ENCODE measurements around the gene LOXL1.

DNA sequence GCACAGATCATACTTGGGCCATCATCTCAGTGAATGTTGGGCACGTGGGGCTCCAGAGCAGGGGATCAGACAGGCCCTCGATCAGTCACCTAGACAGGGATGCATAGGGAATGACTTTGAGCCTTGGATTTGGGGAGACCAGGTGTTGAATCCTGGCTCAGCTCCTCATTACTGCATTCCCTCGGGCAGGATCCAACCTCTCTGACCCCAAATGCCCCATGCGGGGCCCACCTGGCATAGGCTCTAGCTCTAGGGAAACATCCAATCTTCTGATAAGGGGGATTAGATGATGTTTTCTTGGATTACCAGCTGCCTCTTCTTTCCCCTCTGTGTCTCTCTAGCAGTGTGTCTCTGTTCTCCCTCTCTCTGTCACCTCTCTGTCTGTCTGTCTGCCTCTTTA is 22.7 kb downstream of the LOXL1 start:
- TF ChIP-seq CTCF (IDR thresholded peaks at IDR 0.05; ENCODE audit: low read length) (no peak), EZH2 (IDR thresholded peaks at IDR 0.05; ENCODE audit: borderline replicate concordance, low read length) (no peak)
